GM12864 (cell line): Measurements from ENCODE around the gene CDC27.
"Not testable (repeated sequence)": the region's sequence is repeated elsewhere in the genome, so short reads cannot be mapped to it uniquely, and the experiment has no call there.

Experiments
- DNase-seq: peaks from one replicate; pipeline ENCODE4 v3.0.0-alpha.2; 2011; ENCODE audit warnings: low read depth
- H3K4me3 ChIP-seq: 2 replicates; pipeline ENCODE4 v1.5.1; 2011; ENCODE audit warnings: mild to moderate bottlenecking, low read depth, low read length, control low read depth
- TF ChIP-seq, protein P1 (sequence below): IDR thresholded peaks from 2 replicates; pipeline ENCODE4 v1.5.1; 2011; ENCODE audit warnings: low read depth, mild to moderate bottlenecking, moderate library complexity, low read length, control low read depth, inconsistent platforms; ENCODE audit errors: missing control alignments

The CDC27 gene

DNA sequence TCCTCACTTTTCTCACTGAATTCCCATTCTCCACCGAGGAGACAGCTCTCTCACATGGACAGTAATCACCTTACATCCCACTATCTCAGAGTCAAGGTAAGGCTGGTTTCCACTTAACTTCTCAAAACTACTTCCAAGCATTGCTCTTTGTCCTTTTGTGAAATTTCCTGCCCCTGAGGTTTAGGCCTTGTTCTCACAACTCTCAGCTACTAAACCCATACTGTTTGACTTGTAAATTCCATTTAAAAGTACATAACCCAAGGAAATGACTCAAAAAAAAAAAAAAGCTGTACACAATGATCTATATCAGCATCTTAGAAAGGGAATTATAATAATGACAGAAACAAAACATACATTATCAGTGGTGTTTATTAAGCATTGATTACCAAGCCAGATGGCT, 8.8 kb downstream of the CDC27 start:
- no peak for DNase-seq
- H3K4me3 ChIP-seq: no peak overlapping the region
- TF ChIP-seq, protein P1, sequence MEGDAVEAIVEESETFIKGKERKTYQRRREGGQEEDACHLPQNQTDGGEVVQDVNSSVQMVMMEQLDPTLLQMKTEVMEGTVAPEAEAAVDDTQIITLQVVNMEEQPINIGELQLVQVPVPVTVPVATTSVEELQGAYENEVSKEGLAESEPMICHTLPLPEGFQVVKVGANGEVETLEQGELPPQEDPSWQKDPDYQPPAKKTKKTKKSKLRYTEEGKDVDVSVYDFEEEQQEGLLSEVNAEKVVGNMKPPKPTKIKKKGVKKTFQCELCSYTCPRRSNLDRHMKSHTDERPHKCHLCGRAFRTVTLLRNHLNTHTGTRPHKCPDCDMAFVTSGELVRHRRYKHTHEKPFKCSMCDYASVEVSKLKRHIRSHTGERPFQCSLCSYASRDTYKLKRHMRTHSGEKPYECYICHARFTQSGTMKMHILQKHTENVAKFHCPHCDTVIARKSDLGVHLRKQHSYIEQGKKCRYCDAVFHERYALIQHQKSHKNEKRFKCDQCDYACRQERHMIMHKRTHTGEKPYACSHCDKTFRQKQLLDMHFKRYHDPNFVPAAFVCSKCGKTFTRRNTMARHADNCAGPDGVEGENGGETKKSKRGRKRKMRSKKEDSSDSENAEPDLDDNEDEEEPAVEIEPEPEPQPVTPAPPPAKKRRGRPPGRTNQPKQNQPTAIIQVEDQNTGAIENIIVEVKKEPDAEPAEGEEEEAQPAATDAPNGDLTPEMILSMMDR: no peak

DNA sequence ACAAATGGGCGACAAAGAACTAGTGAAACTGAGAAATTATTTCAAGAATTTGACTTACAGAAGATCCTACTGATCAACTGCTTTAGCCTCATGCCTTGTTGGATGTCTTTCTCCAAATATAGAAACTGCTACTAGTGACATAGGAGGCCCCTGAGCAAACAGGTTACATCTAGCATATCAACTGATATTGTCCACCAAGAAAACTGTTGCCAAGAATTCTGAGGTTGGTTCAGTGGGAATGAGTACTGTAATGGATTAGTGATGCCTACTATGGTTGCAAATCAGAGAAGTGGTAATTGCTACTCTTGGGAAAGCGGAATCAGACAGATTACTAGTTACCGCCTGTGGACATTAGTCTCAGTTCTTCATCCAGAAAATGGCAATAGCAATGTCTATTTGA, 10.0 kb downstream of the CDC27 start:
- no peak for DNase-seq
- TF ChIP-seq, protein P1: no peak
- H3K4me3 ChIP-seq: no peak overlapping the region

DNA sequence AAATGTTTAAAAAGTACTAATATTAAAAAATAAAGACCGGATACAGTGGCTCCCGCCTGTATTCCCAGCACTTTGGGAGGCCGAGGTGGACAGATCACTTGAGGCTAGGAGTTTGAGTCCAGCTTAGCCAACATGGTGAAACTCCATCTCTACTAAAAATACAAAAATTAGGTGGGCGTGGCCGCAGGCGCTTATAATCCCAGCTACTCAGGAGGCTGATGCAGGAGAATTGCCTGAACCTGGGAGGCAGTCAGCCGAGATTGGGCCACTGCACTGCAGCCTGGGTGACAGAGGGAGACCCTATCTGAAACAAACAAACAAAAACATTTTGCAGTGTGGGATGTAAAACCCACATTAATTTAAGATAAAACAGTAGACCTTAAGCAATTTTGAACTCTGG, 11.8 kb downstream of the CDC27 start:
- TF ChIP-seq, protein P1: no peak

DNA sequence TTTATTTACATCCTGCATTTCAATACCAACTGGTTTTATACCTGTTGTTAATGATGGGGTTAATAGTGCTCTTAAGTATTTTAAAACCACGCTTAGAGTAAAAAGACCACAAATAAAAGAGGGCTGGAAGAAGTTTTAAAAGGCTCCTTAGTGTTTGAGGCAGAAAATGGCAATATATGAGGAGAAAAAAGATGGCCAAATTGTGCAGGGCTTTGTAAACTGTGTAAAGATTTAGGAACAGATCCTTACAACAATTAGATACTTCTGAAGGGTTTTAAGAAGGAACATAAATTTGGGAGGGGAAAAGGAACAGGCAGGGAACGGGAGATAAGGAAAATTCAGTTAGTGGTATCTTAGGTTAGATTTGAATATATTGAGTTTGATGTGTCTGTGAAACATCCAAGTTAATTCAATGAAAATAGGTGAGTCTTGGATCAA, 12.7 kb downstream of the CDC27 start:
- TF ChIP-seq, protein P1: no peak
- no peak overlapping the region for H3K4me3 ChIP-seq
- no peak for DNase-seq

More for the DNA sequence above, 11.8 kb downstream of the CDC27 start:
- H3K4me3 ChIP-seq: no peak overlapping the region
- no peak for DNase-seq

DNA sequence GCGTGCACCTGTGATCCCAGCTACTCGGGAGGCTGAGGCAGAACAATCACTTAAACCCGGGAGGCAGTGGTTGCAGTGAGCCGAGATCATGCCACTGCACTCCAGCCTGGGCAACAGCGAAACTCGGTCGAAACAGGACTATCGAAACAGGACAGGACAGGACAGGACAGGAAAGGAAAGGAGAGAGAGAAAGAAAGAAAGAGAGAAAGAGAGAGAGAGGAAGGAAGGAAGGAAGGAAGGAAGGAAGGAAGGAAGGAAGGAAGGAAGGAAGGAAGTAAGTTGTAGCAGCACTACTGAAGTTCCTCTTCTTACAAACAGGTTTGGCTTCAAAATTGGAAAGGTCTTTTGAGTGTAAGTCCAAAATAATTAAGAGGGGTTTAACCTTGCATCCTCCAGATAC, 14.3 kb downstream of the CDC27 start:
- H3K4me3 ChIP-seq, DNase-seq: not testable (repeated sequence)

DNA sequence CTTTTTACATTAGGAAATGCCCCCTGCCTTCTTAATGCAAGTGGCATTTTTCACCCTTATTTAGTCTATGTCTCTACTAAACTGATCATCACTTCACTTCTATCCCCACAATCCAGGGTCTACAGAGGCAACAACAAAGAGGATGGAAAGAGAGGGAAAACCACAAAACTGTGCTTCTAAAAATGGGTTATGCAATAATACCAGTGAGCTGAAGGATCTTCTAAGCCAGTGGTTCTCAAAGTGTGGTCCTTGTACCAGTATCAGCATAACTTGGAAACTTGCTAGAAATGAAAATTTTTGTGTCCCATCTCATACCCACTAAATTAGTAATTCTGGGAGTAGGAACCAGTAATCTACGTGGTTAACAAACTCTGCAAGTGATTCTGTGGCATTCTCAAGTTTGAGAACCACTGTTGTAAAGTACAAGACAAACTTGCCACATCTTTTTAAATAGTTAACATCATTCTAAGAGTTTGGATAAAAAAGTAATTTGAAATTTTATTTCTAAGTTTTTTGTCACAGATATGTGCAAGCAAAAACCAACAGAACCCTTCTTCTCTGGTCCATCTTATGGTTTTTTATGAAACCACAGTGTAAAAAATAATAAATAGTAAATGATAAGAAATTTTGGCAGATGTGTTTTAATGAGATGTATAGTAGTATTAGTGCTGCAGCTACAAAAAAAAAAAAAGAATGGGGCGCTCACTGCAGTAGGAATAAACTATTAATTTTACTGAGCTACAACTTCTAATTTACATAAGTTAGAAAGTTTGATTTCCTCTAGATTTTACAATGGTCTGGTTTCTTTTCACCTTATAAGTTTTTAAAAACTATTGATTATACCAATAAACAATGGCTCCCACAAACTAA, 16.2 kb downstream of the CDC27 start:
- TF ChIP-seq, protein P1: no peak
- DNase-seq: no peak

DNA sequence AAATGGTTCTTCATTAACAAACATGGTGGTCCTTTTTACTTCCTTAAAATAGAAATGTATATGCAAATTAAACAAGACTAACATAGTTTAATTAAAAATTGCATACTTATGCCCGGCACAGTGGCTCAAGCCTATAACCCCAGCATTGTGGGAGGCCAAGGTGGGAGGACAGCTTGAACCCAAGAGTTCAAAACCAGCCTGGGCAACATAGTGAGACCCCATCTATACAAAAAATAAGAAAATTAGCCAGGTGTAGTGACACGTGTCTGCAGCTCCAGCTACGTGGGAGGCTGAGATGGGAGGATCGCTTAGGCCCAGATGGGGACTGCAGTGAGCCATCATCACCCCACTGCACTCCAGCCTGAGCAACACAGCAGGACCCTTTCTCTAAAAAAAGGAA, 18.4 kb downstream of the CDC27 start:
- no peak overlapping the region for H3K4me3 ChIP-seq
- DNase-seq: no peak
- TF ChIP-seq, protein P1: no peak

More for the DNA sequence above, 16.2 kb downstream of the CDC27 start:
- H3K4me3 ChIP-seq: no peak overlapping the region

DNA sequence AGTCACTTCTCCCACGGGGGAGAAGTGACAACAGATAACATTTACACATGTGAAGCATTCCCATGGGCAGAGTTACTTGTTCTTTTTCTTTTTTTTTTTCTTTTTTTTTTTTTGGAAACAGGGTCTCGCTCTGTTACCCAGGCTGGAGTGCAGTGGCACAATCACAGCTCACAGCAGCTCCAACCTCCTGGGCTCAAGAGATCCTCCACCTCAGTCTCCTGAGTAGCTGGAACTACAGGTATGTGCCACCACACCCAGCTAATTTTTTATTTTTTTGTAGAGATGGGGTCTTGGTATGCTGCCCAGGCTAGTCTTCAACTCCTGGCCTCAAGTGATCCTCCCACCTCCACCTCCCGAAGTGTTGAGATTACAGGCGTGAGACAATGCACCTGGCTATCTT, 20.2 kb downstream of the CDC27 start:
- H3K4me3 ChIP-seq, DNase-seq: not testable (repeated sequence)

DNA sequence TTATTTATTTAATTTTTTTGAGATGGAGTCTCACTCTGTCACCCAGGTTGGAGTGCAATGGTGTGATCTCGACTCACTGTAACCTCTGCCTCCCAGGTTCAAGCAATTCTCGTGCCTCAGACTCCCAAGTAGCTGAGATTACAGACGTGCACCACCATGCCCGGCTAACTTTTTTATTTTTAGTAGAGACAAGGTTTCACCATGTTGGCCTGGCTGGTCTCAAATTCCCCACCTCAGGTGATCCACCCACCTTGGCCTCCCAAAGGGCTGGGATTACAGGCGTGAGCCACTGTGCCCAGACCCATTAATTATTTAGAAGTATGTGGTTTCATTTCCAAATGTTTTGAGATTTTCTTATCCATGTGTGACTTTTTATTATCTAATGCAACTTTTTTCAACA, 22.2 kb downstream of the CDC27 start:
- DNase-seq, H3K4me3 ChIP-seq: not testable (repeated sequence)
